ENCODE data around the gene ZNF584.
"Not testable (repeated sequence)": the region's sequence is repeated elsewhere in the genome, so short reads cannot be mapped to it uniquely, and the experiment has no call there.

ZNF584 gene

GRCh38 chr19:58408152-58409009 is at the start of gene ZNF584:
Gene ZNF584, plus strand, starts transcription at chr19:58408649. Its CDS starts 499 bp downstream, at chr19:58409148.
- DNase-seq: peak; percentile 94

GRCh38 chr19:58361900-58362271 is 46.6 kb upstream of the ZNF584 start:
- DNase-seq: peak; percentile 48

DNA sequence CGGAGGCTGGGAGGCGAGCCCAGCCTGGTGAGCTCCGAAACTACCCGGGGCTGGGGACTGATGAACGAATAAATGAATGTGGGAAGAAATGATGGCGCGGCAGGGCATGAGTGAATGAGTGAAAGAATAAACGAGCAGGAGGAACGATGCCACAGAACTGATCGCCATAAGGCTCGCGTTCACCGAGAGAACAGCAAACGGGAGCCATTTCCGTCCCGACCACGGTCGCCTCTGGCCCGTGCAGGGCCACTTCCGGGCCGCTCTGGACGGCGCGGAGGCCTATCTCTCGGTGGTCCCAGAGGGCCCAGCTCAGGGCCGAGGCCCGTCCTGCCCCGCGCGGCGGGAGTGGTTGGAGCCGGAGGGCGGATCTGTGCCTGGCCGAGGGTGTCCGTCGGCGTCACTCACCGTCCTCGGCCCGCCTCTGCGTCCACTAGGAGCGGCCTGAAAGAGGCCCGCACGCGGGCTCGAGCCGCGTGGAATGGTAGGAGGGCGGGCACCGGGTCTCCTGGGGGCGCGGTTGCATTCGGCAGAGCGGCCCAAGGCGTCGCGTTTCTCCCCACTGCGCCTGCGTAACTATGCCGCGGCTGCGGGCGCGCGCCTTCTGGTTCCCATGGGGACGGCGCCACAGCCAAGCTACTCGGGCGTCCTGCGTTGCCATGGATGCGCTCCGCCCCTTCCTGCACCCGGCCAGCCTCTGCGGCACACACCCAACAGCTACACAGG is 46.0 kb upstream of the ZNF584 start, which contains the start of gene ZNF497:
ZNF497 (minus strand) TSS at position 480 of the 723 bp plus-strand sequence. CDS start 5,116 bp downstream, outside the sequence.
- DNase-seq: peak; percentile 97

- DNase-seq: no peak
Measured at GRCh38 chr19:58364146-58364545, 44.3 kb upstream of the ZNF584 start.

GRCh38 chr19:58366585-58367430 is 41.6 kb upstream of the ZNF584 start:
- no peak for DNase-seq

DNA sequence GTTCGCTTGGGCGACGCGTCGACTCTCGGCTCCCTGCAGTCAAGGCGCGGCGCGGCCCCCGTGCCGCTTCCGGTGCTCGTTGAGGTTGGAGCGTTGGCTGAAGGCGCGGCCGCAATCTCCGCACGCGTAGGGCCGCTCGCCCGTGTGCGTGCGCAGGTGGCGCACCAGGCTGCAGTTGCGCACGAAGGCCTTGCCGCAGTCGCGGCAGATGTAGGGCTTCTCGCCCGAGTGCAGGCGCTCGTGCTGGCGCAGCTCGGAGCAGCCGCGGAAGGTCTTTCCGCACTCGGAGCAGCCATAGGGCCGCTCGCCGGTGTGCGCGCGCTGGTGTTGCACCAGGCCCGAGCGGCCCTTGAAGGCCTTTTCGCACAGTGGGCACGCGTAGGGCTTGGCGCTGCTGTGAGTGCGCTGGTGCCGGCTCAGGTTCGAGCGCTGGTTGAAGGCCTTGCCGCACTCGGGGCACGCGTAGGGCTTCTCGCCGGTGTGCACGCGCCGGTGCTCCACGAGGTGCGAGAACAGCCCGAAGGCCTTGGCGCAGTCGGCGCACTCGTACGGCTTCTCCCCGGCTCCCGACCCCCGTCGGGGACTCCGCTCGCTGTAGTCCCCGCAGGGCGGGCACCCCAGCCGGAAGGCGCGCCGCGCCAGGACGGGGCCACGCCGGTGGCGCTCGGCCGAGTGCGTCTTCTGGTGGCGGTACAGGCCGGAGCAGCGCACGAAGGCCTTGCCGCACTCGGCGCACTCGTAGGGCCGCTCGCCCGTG is 40.6 kb upstream of the ZNF584 start:
- DNase-seq: no peak

DNA sequence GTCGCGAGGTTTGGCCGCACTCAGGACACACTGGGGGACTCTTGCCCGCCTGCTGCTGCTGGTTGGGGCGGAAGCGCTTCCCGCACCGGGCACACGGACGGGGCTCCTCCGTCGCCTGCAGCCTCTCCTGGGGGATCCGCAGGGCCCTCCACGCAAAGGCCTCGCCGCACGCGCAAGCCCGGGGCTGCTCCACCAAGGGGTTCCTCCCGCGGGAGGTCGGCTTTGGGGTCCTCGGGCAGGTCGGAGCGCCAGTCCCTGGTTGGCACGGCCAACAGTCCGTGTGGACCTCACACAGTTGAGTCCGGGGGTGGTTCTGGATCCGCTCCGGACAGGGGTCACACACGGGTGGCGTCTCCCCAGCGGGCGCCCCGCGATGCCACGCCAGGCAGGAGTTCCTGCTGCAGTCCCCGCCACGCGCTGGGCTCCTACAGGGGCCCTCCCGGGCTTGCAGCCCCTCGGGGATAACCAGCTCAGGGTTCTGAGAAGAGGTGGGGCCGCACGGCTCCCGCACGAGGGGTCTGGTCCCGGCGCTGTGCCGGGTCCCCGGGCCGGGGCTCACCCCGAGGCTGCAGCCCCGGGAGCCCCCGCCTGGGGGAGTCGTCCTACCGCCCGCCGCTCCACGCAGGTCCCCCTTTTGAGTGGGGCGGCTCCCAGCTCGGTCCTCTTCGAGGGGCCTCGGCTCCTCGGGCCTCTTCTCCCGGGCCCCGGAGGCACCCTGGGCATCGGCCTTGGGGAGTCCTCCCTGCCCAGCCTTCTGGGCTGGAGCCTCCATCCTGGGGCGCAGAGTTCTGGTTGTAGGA is 39.7 kb upstream of the ZNF584 start:
- no peak for DNase-seq

GRCh38 chr19:58372311-58373133 is 35.9 kb upstream of the ZNF584 start:
- no peak for DNase-seq

- no peak for DNase-seq
Measured at GRCh38 chr19:58374200-58374599, 34.2 kb upstream of the ZNF584 start.

GRCh38 chr19:58376724-58377123 is 31.7 kb upstream of the ZNF584 start:
- DNase-seq: not testable (repeated sequence)

- no peak for DNase-seq
Measured at GRCh38 chr19:58379246-58379645, 29.2 kb upstream of the ZNF584 start.

GRCh38 chr19:58380037-58380661 is 28.3 kb upstream of the ZNF584 start:
- no peak for DNase-seq

GRCh38 chr19:58380662-58381459 is 27.6 kb upstream of the ZNF584 start, which contains the start of gene ZNF837:
Gene ZNF837, minus strand, starts transcription at chr19:58381030. Its CDS starts 11,698 bp downstream, at chr19:58369332.
- DNase-seq: peak; percentile 96

- peak; percentile 15 for DNase-seq
Measured at GRCh38 chr19:58381460-58382212, 26.8 kb upstream of the ZNF584 start.

- DNase-seq: no peak
Measured at GRCh38 chr19:58382997-58383603, 25.3 kb upstream of the ZNF584 start.

DNA sequence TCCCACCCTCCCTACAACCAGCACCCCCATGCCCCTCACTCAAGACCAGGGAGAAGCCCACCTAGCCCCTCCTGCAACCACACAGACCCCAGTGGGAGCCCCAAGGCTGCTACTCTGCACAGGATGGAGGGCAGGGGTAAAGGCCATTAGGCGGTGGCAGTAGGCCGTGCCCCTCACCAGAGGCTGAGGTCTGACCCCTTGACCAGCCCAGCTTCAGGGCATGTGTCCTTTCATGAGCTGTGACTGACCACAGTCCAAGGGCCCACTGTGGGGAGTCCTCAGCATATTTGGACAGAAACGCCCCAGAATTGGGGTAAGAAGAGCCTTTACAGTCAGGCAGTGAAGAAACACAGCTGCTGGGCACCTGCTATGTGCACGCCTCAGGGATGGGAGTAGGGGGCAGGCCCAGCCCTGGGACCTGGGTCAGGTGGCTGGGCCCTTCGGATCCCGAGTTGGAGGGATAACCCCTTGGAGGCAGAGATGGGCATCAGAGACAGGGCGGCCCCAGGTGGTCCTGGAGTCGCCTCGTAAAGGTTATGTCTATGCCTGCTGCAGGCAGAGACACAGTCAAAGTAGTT is 23.0 kb upstream of the ZNF584 start:
- no peak for DNase-seq

DNA sequence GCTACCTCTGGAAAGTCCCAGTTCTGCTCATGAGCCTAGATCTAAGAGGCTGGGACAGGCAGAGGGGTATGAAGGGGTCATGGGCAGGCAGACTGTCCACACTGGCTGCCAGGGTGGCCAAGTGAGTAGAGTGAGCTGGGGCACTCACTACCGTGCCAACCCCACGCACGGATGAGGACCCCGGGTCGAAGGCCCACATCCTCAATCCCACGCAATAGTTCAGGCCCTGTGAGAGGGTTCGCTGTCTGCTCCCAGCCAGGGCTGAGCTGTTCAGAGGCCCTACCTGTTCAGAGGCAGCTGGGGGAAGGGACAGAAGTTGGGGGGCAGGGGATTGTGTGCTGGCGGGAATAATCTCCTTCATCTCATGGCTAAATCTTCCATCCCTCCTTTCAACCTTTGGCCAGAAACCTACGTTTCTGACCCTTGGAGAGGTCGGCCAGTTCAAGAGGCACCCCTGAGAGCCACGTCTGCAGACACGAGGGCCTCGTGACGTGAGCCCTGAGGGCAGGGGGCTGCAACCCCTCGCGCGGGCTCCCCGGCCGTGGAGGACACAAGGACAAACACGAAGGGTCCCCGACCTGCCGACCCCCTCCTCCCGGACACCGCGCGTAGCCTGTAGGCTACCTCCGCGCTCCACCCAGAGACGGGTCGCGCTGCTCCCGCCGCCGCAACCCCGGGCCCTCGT is 22.4 kb upstream of the ZNF584 start:
- peak; percentile 45 for DNase-seq

Measured in stimulated activated CD4-positive, alpha-beta T cell treated with anti-CD3 and anti-CD28 coated beads, Interleukin-4, amount 100 ng/mL, for 1 hour (primary cell).